Hepatocyte (in vitro differentiated cells): ENCODE data around the gene ZNF557.
"Not testable (repeated sequence)": the region's sequence is repeated elsewhere in the genome, so short reads cannot be mapped to it uniquely, and the experiment has no call there.

ENCODE experiments used
- EZH2 ChIP-seq: fragments of 200-600 bp; sonication (generic); IDR thresholded peaks from 2 replicates; pipeline ENCODE4 v1.6.1; 2016; ENCODE audit warnings: antibody characterized with exemption, mild to moderate bottlenecking, borderline replicate concordance
- EZH2phosphoT487 ChIP-seq: fragments of 200-600 bp; sonication (generic); IDR thresholded peaks from one replicate; pipeline ENCODE4 v1.6.1; 2018; ENCODE audit warnings: antibody characterized with exemption, mild to moderate bottlenecking, low read depth, moderate library complexity; ENCODE audit not compliant: unreplicated experiment, severe bottlenecking
- TF ChIP-seq, protein P1 (sequence below): fragments of 200-600 bp; sonication (generic); IDR thresholded peaks from 2 replicates; pipeline ENCODE4 v1.5.1; 2016; ENCODE audit warnings: antibody characterized with exemption, mild to moderate bottlenecking; ENCODE audit not compliant: poor library complexity

DNA sequence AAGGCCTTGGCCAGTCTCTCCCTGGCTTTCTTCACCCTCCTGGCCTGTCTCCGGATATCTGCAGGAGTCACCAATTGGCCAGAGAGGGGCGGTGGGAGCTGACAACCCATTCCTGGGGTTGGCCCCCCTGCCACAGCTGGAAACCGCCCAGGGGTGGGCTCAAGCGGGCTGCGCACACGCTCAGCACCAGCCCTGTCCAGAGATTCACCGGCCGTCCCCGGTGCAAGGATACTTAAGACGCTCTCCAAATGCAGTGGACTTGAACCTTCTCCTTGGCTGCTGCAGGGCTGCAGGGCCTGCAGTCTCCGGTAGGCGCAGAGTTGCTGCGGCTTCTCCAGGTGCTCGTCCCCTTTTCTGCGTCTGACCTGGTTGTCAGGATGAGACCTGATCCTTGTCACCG, 13.1 kb upstream of the ZNF557 start:
- TF ChIP-seq, protein P1, sequence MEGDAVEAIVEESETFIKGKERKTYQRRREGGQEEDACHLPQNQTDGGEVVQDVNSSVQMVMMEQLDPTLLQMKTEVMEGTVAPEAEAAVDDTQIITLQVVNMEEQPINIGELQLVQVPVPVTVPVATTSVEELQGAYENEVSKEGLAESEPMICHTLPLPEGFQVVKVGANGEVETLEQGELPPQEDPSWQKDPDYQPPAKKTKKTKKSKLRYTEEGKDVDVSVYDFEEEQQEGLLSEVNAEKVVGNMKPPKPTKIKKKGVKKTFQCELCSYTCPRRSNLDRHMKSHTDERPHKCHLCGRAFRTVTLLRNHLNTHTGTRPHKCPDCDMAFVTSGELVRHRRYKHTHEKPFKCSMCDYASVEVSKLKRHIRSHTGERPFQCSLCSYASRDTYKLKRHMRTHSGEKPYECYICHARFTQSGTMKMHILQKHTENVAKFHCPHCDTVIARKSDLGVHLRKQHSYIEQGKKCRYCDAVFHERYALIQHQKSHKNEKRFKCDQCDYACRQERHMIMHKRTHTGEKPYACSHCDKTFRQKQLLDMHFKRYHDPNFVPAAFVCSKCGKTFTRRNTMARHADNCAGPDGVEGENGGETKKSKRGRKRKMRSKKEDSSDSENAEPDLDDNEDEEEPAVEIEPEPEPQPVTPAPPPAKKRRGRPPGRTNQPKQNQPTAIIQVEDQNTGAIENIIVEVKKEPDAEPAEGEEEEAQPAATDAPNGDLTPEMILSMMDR: not testable (repeated sequence)
- not testable (repeated sequence) for TF ChIP-seq EZH2phosphoT487, EZH2
